ENCODE measurements around the gene UBE2E2. TPM values are rescaled to one million over a fixed set of nuclear protein-coding genes. Genes with fewer than 3 reads are reported as not detected.

UBE2E2 gene
- total RNA-seq, 2 donors from 2014 or later: 2.9 to 6.6 TPM

- no peaks in the 10 kb centered on the region for H3K4me1 Mint-ChIP-seq
- ATAC-seq (replicated peaks): no peak
- no peak overlapping the region for H3K4me3 Mint-ChIP-seq
- no peak overlapping the region for H3K27ac Mint-ChIP-seq
- no peaks in the 10 kb centered on the region for H3K36me3 Mint-ChIP-seq (ENCODE audit: low read depth)
- H3K27me3 Mint-ChIP-seq: no peaks in the 10 kb centered on the region
- H3K9me3 Mint-ChIP-seq: peaks cover 4% of the 10 kb centered on the region
These were observed 99.1 kb downstream of the UBE2E2 start for GRCh38 chr3:23302271-23302670.

- peaks cover 4% of the 10 kb centered on the region for H3K9me3 Mint-ChIP-seq
- ATAC-seq (replicated peaks): no peak
- no peak overlapping the region for H3K4me3 Mint-ChIP-seq
These were observed 100.6 kb downstream of the UBE2E2 start for GRCh38 chr3:23303601-23304217.

GRCh38 chr3:23304424-23304823 is 101.3 kb downstream of the UBE2E2 start:
- ATAC-seq (replicated peaks): no peak
- no peak overlapping the region for H3K27ac Mint-ChIP-seq
- no peaks in the 10 kb centered on the region for H3K27me3 Mint-ChIP-seq
- no peaks in the 10 kb centered on the region for H3K36me3 Mint-ChIP-seq (ENCODE audit: low read depth)
- H3K4me3 Mint-ChIP-seq: no peak overlapping the region
- no peaks in the 10 kb centered on the region for H3K4me1 Mint-ChIP-seq
- H3K9me3 Mint-ChIP-seq: peaks cover 4% of the 10 kb centered on the region

More at GRCh38 chr3:23303601-23304217, 100.6 kb downstream of the UBE2E2 start:
- H3K4me1 Mint-ChIP-seq: no peaks in the 10 kb centered on the region
- no peaks in the 10 kb centered on the region for H3K27me3 Mint-ChIP-seq
- H3K36me3 Mint-ChIP-seq (ENCODE audit: low read depth): no peaks in the 10 kb centered on the region
- H3K27ac Mint-ChIP-seq: no peak overlapping the region

- Mint-ChIP-seq H3K4me1 (no peaks in the 10 kb centered on the region), H3K4me3 (no peak overlapping the region), H3K27ac (no peak overlapping the region), H3K27me3 (no peaks in the 10 kb centered on the region), H3K9me3 (no peaks in the 10 kb centered on the region), H3K36me3 (ENCODE audit: low read depth) (no peaks in the 10 kb centered on the region)
- no peak for ATAC-seq (replicated peaks)
These were observed 106.0 kb downstream of the UBE2E2 start for GRCh38 chr3:23308986-23309625.

GRCh38 chr3:23312866-23313265 is 109.7 kb downstream of the UBE2E2 start:
- ATAC-seq (replicated peaks): no peak
- H3K36me3 Mint-ChIP-seq (ENCODE audit: low read depth): no peaks in the 10 kb centered on the region
- H3K9me3 Mint-ChIP-seq: no peaks in the 10 kb centered on the region
- H3K27ac Mint-ChIP-seq: no peak overlapping the region
- H3K4me1 Mint-ChIP-seq: no peaks in the 10 kb centered on the region
- no peaks in the 10 kb centered on the region for H3K27me3 Mint-ChIP-seq
- H3K4me3 Mint-ChIP-seq: no peak overlapping the region

- Mint-ChIP-seq H3K9me3 (no peaks in the 10 kb centered on the region), H3K4me1 (no peaks in the 10 kb centered on the region), H3K27me3 (no peaks in the 10 kb centered on the region), H3K4me3 (no peak overlapping the region), H3K36me3 (ENCODE audit: low read depth) (no peaks in the 10 kb centered on the region), H3K27ac (no peak overlapping the region)
- no peak for ATAC-seq (replicated peaks)
These were observed 112.0 kb downstream of the UBE2E2 start for GRCh38 chr3:23314981-23315762.

- no peak overlapping the region for H3K27ac Mint-ChIP-seq
- H3K27me3 Mint-ChIP-seq: no peaks in the 10 kb centered on the region
- no peak overlapping the region for H3K4me3 Mint-ChIP-seq
- no peak for ATAC-seq (replicated peaks)
- H3K9me3 Mint-ChIP-seq: no peaks in the 10 kb centered on the region
- no peaks in the 10 kb centered on the region for H3K36me3 Mint-ChIP-seq (ENCODE audit: low read depth)
- no peaks in the 10 kb centered on the region for H3K4me1 Mint-ChIP-seq
These were observed 113.8 kb downstream of the UBE2E2 start for GRCh38 chr3:23316924-23317323.

- Mint-ChIP-seq H3K36me3 (ENCODE audit: low read depth) (no peaks in the 10 kb centered on the region), H3K27ac (no peak overlapping the region), H3K4me3 (no peak overlapping the region), H3K9me3 (no peaks in the 10 kb centered on the region), H3K27me3 (no peaks in the 10 kb centered on the region), H3K4me1 (no peaks in the 10 kb centered on the region)
- no peak for ATAC-seq (replicated peaks)
These were observed 116.5 kb downstream of the UBE2E2 start for GRCh38 chr3:23319366-23320312.

GRCh38 chr3:23320586-23321570 is 117.8 kb downstream of the UBE2E2 start:
- Mint-ChIP-seq H3K36me3 (ENCODE audit: low read depth) (no peaks in the 10 kb centered on the region), H3K4me1 (no peaks in the 10 kb centered on the region), H3K27ac (no peak overlapping the region), H3K27me3 (no peaks in the 10 kb centered on the region), H3K4me3 (no peak overlapping the region), H3K9me3 (no peaks in the 10 kb centered on the region)
- no peak for ATAC-seq (replicated peaks)

GRCh38 chr3:23324745-23325144 is 121.6 kb downstream of the UBE2E2 start:
- H3K27ac Mint-ChIP-seq: no peak overlapping the region
- H3K9me3 Mint-ChIP-seq: no peaks in the 10 kb centered on the region
- no peak overlapping the region for H3K4me3 Mint-ChIP-seq
- H3K4me1 Mint-ChIP-seq: no peaks in the 10 kb centered on the region
- H3K27me3 Mint-ChIP-seq: no peaks in the 10 kb centered on the region
- H3K36me3 Mint-ChIP-seq (ENCODE audit: low read depth): no peaks in the 10 kb centered on the region
- ATAC-seq (replicated peaks): no peak

GRCh38 chr3:23325466-23326065 is 122.4 kb downstream of the UBE2E2 start:
- ATAC-seq (replicated peaks): peak; percentile 56
- Mint-ChIP-seq H3K4me3 (no peak overlapping the region), H3K36me3 (ENCODE audit: low read depth) (no peaks in the 10 kb centered on the region), H3K27ac (no peak overlapping the region), H3K4me1 (no peaks in the 10 kb centered on the region), H3K9me3 (no peaks in the 10 kb centered on the region), H3K27me3 (no peaks in the 10 kb centered on the region)

- Mint-ChIP-seq H3K4me1 (no peaks in the 10 kb centered on the region), H3K4me3 (no peak overlapping the region), H3K27me3 (peaks cover 3% of the 10 kb centered on the region), H3K27ac (no peak overlapping the region), H3K9me3 (no peaks in the 10 kb centered on the region), H3K36me3 (ENCODE audit: low read depth) (no peaks in the 10 kb centered on the region)
- no peak for ATAC-seq (replicated peaks)
These were observed 126.5 kb downstream of the UBE2E2 start for GRCh38 chr3:23329471-23330105.

- ATAC-seq (replicated peaks): no peak
- peaks cover 3% of the 10 kb centered on the region for H3K27me3 Mint-ChIP-seq
These were observed 127.4 kb downstream of the UBE2E2 start for GRCh38 chr3:23330568-23330967.

More at GRCh38 chr3:23330568-23330967, 127.4 kb downstream of the UBE2E2 start:
- H3K4me1 Mint-ChIP-seq: no peaks in the 10 kb centered on the region
- no peaks in the 10 kb centered on the region for H3K36me3 Mint-ChIP-seq (ENCODE audit: low read depth)
- H3K27ac Mint-ChIP-seq: no peak overlapping the region
- no peaks in the 10 kb centered on the region for H3K9me3 Mint-ChIP-seq
- H3K4me3 Mint-ChIP-seq: no peak overlapping the region
